NCI-H187 treated with DMSO at 0.1 percent for 48 hours (cell line): ENCODE data around the gene KREMEN2.

ENCODE experiments used
- DNase-seq: peaks from one replicate; lab custom pipeline; 2025; lab: John Stamatoyannopoulos, UW

KREMEN2 gene

GRCh38 chr16:2979669-2980226 lies 15.7 kb downstream of the KREMEN2 start:
- no peak for DNase-seq

GRCh38 chr16:2980227-2981176 lies 16.4 kb downstream of the KREMEN2 start, which contains the start of gene PKMYT1:
Gene PKMYT1 (minus strand): TSS chr16:2980446. CDS start chr16:2979657, 789 bp downstream.
- peak; percentile 55 for DNase-seq

GRCh38 chr16:2981177-2981898 lies 17.3 kb downstream of the KREMEN2 start:
- DNase-seq, result no peak

GRCh38 chr16:2981899-2982250 lies 17.8 kb downstream of the KREMEN2 start:
- no peak for DNase-seq

GRCh38 chr16:2982402-2982801 lies 18.3 kb downstream of the KREMEN2 start:
- DNase-seq, result no peak

GRCh38 chr16:2983706-2984136 lies 19.6 kb downstream of the KREMEN2 start:
- peak; percentile 51 for DNase-seq

- DNase-seq, result no peak
Observed at GRCh38 chr16:2985462-2985861, 21.4 kb downstream of the KREMEN2 start.

- no peak for DNase-seq
Observed at GRCh38 chr16:2985893-2986355, 21.8 kb downstream of the KREMEN2 start.

- DNase-seq, result no peak
Observed at GRCh38 chr16:2986623-2987188, 22.6 kb downstream of the KREMEN2 start.

GRCh38 chr16:2987286-2987685 lies 23.2 kb downstream of the KREMEN2 start:
- DNase-seq, result no peak

GRCh38 chr16:2987833-2988232 lies 23.8 kb downstream of the KREMEN2 start:
- DNase-seq, result no peak

GRCh38 chr16:2988590-2989099 lies 24.6 kb downstream of the KREMEN2 start:
- DNase-seq, result no peak

GRCh38 chr16:2990891-2991290 lies 26.8 kb downstream of the KREMEN2 start:
- DNase-seq, result no peak

- no peak for DNase-seq
Observed at GRCh38 chr16:2991566-2992261, 27.6 kb downstream of the KREMEN2 start.

- no peak for DNase-seq
Observed at GRCh38 chr16:2992383-2993081, 28.5 kb downstream of the KREMEN2 start.

GRCh38 chr16:2996298-2996697 lies 32.2 kb downstream of the KREMEN2 start:
- no peak for DNase-seq

GRCh38 chr16:2999929-3000328 lies 35.9 kb downstream of the KREMEN2 start:
- DNase-seq, result no peak

GRCh38 chr16:3000540-3000939 lies 36.5 kb downstream of the KREMEN2 start:
- DNase-seq, result no peak

GRCh38 chr16:3001316-3001715 lies 37.2 kb downstream of the KREMEN2 start:
- DNase-seq, result no peak

GRCh38 chr16:3003582-3004270 lies 39.7 kb downstream of the KREMEN2 start:
- DNase-seq, result peak; percentile 99
